Measurements from ENCODE around the gene POLD1.
A peak's percentile ranks its signal among the peaks of the same experiment; 100 is the strongest.

Gene POLD1

DNA sequence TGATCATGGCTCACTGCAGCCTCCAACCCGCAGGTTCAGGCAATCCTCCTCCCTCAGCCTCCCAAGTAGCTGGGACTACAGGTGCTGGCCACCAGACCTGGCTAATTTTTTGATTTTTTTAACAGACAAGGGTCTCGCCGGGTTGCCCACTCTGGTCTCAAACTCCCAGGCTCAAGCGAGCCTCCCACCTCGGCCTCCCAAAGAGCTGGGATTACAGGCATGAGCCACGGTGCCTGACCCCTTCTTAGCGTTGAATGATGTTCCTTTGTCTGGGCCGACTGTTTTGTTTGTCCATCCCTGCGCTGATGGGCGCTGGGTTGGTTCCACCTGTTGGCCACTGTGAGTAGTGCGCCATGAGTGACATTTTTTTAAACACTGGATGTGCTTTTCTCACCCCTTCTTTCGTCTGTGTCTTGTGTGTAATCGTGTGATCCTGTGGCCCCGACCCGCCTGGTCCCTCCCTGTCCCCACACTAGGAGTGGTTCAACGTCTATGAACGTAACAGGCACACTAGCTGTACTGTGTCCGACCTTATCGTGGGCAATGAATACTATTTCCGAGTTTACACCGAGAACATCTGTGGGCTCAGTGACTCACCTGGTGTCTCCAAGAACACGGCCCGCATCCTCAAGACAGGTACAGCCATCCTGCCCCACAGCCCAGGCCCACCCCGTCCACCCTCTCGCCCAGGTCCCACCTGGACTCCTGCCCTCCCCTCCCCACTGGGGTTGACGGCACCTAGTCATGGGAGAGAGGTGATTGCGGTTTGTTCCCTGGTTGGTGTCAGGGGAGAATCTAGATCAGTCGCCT is 77.1 kb downstream of the POLD1 start:
- no peak overlapping the region for H3K4me3 ChIP-seq (ENCODE audit: low read depth, low read length)
- TF ChIP-seq, protein P1, sequence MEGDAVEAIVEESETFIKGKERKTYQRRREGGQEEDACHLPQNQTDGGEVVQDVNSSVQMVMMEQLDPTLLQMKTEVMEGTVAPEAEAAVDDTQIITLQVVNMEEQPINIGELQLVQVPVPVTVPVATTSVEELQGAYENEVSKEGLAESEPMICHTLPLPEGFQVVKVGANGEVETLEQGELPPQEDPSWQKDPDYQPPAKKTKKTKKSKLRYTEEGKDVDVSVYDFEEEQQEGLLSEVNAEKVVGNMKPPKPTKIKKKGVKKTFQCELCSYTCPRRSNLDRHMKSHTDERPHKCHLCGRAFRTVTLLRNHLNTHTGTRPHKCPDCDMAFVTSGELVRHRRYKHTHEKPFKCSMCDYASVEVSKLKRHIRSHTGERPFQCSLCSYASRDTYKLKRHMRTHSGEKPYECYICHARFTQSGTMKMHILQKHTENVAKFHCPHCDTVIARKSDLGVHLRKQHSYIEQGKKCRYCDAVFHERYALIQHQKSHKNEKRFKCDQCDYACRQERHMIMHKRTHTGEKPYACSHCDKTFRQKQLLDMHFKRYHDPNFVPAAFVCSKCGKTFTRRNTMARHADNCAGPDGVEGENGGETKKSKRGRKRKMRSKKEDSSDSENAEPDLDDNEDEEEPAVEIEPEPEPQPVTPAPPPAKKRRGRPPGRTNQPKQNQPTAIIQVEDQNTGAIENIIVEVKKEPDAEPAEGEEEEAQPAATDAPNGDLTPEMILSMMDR (IDR thresholded peaks at IDR 0.05; ENCODE audit: low read depth, low read length, missing control alignments), result peak; percentile 90
- DNase-seq (ENCODE audit: low read depth), result peak; percentile 66

DNA sequence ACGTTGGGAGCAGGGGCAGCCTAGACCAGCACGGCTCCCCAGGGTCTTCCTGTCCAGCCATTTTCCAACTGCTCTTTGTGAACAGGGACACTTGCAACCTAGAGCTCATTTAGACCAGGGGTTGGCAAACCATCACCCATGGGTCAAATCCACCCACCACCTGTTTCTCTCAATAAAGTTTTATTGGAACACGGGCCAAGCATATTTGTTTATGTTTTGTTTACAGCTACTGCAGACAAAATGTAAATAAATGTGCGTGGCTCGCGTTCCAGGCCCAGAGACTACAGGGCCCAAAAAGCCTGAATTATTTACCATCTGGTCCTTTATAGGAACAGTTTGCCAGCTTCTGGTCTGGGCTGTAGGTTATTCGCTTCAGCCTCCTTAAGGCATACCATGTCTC is 78.8 kb downstream of the POLD1 start:
- TF ChIP-seq, protein P1 (IDR thresholded peaks at IDR 0.05; ENCODE audit: low read depth, low read length, missing control alignments), result no peak
- H3K4me3 ChIP-seq (ENCODE audit: low read depth, low read length), result no peak overlapping the region
- no peak for DNase-seq (ENCODE audit: low read depth)

DNA sequence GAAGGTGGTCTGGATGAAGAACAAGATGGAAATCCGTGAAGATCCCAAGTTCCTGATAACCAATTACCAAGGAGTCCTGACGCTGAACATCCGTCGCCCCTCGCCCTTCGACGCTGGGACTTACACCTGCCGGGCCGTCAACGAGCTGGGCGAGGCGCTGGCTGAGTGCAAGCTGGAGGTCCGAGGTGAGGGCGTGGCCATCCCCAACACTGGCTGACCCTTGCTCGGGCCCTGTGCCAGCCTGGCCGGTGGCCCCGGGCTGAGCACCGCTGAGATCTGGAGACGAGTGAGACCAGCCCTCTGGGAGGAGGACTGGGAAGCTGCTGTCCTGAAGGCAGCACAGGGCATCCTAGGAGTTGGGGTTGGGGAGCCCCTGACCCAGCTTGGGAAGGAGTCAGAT is 80.2 kb downstream of the POLD1 start:
- H3K4me3 ChIP-seq (ENCODE audit: low read depth, low read length), result no peak overlapping the region
- no peak for DNase-seq (ENCODE audit: low read depth)
- TF ChIP-seq, protein P1 (IDR thresholded peaks at IDR 0.05; ENCODE audit: low read depth, low read length, missing control alignments), result no peak

DNA sequence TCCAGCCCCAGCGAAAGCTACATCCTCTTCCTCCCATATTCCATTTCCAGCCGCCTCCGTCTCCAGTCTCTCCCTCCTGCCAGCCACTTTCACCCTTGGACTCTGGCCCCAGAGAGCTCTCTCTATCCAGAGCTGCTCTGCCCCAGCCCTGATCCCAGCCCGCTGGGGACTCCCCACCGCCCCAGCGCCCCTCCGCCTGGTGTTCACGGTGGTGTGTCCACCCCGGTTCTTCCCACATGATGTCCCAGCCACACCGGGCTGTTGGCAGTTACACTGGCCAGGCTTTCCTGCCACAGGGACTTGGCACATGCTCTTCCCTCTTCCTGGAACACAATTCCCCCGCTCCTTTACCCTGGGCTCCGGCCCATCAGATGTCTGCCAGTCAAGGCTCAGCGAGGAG is 80.9 kb downstream of the POLD1 start:
- TF ChIP-seq, protein P1 (IDR thresholded peaks at IDR 0.05; ENCODE audit: low read depth, low read length, missing control alignments), result no peak
- DNase-seq (ENCODE audit: low read depth), result no peak
- no peak overlapping the region for H3K4me3 ChIP-seq (ENCODE audit: low read depth, low read length)

DNA sequence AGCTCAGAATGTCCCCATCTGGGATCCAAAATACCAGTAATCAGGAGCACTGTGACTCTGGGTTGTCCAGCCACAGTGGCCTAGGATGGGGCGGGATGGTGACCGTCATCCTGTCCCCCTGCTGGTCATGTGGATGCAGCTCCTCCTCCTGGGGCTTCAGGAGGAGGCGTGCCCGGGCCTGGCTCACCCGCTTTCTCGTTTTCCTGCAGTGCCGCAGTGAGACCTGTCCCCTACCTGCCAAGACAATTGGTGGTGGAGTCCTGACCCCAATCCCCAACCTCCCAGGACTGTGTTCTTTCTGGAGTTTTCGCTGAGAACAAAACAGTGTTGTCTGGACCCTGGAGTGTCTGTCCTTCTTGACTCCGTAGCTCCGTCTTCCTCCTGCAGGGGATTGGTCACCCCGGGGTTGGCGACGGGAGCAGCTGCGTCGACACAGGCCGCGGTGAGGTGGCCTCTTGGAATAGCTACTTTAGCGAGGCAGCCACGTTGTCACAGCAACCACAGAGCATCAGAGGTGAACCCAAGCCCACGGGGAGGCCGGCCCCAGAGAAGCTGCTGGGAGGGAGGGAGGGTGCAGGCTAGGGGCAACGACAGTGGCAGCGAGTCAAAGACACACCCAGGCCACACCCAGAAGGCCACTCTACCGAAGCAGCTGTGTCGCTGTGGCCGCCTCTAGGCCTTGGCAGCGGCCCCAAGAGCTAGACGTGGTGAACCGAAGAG is 82.0 kb downstream of the POLD1 start:
- H3K4me3 ChIP-seq (ENCODE audit: low read depth, low read length), result no peak overlapping the region
- TF ChIP-seq, protein P1 (IDR thresholded peaks at IDR 0.05; ENCODE audit: low read depth, low read length, missing control alignments), result peak; percentile 29
- DNase-seq (ENCODE audit: low read depth), result no peak

DNA sequence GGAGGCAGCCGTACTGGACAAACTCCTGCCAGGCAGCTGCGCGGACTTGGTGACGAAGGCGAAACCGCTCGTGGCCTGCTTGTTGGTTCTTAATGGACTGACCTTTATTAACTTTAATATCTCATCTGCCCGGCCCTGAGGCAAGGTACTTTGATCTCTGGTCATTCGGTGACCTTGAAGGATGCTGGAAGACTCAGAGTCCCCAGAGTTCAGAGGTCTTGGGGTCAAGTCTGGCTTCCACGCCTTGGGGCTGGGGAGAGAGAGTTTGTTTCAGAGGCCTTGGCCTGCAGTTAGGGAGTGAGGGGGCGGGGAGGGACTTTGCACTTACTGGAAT is 82.5 kb downstream of the POLD1 start:
- TF ChIP-seq, protein P1 (IDR thresholded peaks at IDR 0.05; ENCODE audit: low read depth, low read length, missing control alignments), result no peak
- DNase-seq (ENCODE audit: low read depth), result no peak

More for the DNA sequence above, 82.5 kb downstream of the POLD1 start:
- no peak overlapping the region for H3K4me3 ChIP-seq (ENCODE audit: low read depth, low read length)
